ENCODE data around the gene RALGAPB. TPM values are rescaled to one million over a fixed set of nuclear protein-coding genes. Genes with fewer than 3 reads are reported as not detected.
"Not testable (repeated sequence)": the region's sequence is repeated elsewhere in the genome, so short reads cannot be mapped to it uniquely, and the experiment has no call there.

RALGAPB gene
- total RNA-seq, 2 experiments from 2014 or later, result 30.4 to 31.9 TPM

DNA sequence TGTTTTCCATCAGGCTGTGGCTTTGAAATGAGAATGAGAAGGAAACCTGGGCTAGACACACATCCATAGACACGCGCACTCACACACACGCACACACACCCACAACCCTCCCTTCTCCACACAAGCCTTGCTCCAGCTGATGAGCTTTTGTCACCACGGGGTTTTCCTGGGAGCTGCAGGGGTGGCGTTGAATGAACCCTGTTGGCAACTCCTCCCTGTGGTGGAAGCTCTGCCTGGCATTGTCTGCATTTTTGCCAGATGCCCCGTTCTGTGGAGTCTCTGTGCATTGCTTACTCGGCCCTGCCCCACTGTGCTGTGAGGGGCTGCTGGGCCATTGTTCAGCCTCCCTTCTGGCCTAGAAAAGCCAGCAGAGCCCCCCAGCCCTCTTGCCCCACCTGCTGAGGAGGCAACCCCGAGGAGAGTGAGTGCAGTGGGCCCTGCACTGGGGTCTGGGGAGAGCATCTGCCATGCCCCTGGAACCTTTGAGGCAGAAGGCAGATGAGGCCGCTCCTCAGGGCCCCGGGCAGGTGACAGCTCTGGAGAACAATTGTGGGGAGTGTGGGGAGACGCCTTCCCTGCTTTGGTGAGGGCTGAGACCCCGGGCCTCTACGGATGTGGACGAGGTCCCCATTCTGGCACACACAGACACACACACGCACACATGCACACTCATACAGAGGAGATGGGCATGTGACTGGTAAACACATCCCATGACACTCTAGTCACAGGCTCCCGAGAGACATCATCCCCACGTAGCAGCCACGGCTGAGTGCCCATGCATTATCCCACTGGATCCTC lies 118.2 kb downstream of the RALGAPB start:
- H3K4me3 ChIP-seq (ENCODE audit: low read length), result no peak overlapping the region
- Mint-ChIP-seq H3K27me3 (peaks cover 8% of the 10 kb centered on the region), H3K27ac (no peak overlapping the region), H3K9me3 (no peaks in the 10 kb centered on the region), H3K4me1 (ENCODE audit: low read depth) (no peaks in the 10 kb centered on the region), H3K4me3 (no peak overlapping the region), H3K36me3 (ENCODE audit: low read depth) (no peaks in the 10 kb centered on the region)
- ChIA-PET POLR2A (no interaction called here), CTCF (no interaction called here)
- no peaks in the 10 kb centered on the region for H3K27me3 ChIP-seq (ENCODE audit: control insufficient read depth in 1 of 2, insufficient read depth in 2 of 2, low read length in 2 of 2)
- intact Hi-C loops (cut with DNase I, micrococcal nuclease), result no loop called here
- DNase-seq (no peak), ATAC-seq (ENCODE audit: poor library complexity) (no peak)
- no peaks in the 10 kb centered on the region for H3K36me3 ChIP-seq (ENCODE audit: insufficient read depth, low read length)
- H3K4me1 ChIP-seq (ENCODE audit: insufficient read depth, low read length), result no peaks in the 10 kb centered on the region
- TF ChIP-seq, protein P1, sequence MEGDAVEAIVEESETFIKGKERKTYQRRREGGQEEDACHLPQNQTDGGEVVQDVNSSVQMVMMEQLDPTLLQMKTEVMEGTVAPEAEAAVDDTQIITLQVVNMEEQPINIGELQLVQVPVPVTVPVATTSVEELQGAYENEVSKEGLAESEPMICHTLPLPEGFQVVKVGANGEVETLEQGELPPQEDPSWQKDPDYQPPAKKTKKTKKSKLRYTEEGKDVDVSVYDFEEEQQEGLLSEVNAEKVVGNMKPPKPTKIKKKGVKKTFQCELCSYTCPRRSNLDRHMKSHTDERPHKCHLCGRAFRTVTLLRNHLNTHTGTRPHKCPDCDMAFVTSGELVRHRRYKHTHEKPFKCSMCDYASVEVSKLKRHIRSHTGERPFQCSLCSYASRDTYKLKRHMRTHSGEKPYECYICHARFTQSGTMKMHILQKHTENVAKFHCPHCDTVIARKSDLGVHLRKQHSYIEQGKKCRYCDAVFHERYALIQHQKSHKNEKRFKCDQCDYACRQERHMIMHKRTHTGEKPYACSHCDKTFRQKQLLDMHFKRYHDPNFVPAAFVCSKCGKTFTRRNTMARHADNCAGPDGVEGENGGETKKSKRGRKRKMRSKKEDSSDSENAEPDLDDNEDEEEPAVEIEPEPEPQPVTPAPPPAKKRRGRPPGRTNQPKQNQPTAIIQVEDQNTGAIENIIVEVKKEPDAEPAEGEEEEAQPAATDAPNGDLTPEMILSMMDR (IDR thresholded peaks at IDR 0.05), result no peak
- H3K9me3 ChIP-seq (ENCODE audit: control insufficient read depth in 1 of 2, insufficient read depth in 1 of 2, low read length in 2 of 2), result peaks cover 0 to 4% of the 10 kb centered on the region in 2 experiments
- H3K27ac ChIP-seq (ENCODE audit: low read depth in 1 of 2, low read length in 2 of 2), result no peak overlapping the region

DNA sequence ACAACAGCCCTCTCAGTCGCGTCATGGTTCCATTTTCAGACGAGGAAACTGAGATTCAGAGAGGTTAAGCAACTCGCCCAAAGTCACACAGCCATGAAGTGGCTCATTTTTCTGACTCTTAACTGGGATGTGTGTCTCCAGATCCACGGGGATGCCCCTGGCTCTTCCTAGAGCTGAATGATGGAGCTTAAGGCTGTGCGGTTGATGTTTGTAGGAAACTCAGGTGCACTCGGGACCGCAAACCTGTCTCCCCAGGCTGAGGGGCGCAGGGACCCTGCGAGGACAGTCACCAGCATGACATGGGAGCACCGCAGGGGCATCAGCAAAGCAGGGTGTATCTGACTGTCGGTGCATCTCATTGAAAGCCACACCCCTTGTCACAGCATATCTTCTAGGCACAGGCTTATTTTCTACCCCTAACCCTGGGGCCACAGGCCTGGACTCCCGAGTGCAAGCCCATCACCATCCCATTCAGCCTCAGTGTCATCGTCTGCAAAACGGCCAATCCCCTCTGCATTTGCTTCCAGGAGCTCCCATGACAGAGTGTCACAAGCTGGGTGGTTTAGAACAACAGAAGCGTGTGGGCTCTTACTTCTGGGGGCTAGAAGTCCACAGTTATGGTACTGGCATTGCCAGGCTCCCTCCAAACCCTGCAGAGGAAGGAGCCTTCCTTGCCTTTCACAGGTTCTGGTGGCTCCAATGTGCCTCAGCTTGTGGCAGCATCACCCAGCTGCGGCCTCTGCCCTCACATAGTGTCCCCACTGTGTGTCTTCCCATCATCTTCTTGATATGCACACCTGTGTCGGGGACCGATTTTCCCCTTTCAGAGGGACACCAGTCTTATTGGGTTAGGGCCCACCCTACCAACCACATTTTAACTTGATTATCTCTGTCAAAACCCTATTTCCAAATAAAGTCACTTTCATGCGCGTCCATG lies 119.1 kb downstream of the RALGAPB start:
- ATAC-seq (ENCODE audit: poor library complexity) (no peak), DNase-seq (no peak)
- Mint-ChIP-seq H3K36me3 (ENCODE audit: low read depth) (no peaks in the 10 kb centered on the region), H3K9me3 (no peaks in the 10 kb centered on the region), H3K4me3 (no peak overlapping the region), H3K27me3 (peaks cover 7% of the 10 kb centered on the region), H3K27ac (no peak overlapping the region), H3K4me1 (ENCODE audit: low read depth) (no peaks in the 10 kb centered on the region)
- TF ChIP-seq, protein P1 (IDR thresholded peaks at IDR 0.05), result no peak
- no peaks in the 10 kb centered on the region for H3K36me3 ChIP-seq (ENCODE audit: insufficient read depth, low read length)
- ChIA-PET POLR2A (no interaction called here), CTCF (no interaction called here)
- intact Hi-C loops (cut with DNase I, micrococcal nuclease), result no loop called here
- H3K27ac ChIP-seq (ENCODE audit: low read depth in 1 of 2, low read length in 2 of 2), result no peak overlapping the region
- no peak overlapping the region for H3K4me3 ChIP-seq (ENCODE audit: low read length)
- no peaks in the 10 kb centered on the region for H3K9me3 ChIP-seq (ENCODE audit: control insufficient read depth in 1 of 2, insufficient read depth in 1 of 2, low read length in 2 of 2)
- no peaks in the 10 kb centered on the region for H3K27me3 ChIP-seq (ENCODE audit: control insufficient read depth in 1 of 2, insufficient read depth in 2 of 2, low read length in 2 of 2)
- no peaks in the 10 kb centered on the region for H3K4me1 ChIP-seq (ENCODE audit: insufficient read depth, low read length)

DNA sequence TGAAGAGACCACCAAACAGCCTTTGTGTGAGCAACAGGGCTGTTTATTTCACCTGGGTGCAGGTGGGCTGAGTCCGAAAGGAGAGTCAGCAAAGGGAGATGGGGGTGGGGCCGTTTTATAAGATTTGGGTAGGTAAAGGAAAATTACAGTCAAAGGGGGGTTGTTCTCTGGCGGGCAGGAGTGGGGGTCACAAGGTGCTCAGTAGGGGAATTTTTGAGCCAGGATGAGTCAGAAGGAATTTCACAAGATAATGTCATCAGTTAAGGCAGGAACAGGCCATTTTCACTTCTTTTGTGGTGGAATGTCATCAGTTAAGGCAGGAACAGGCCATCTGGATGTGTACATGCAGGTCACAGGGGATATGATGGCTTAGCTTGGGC lies 119.8 kb downstream of the RALGAPB start:
- H3K4me3 ChIP-seq (ENCODE audit: low read length); H3K36me3 ChIP-seq (ENCODE audit: insufficient read depth, low read length); H3K4me1 ChIP-seq (ENCODE audit: insufficient read depth, low read length); H3K27ac Mint-ChIP-seq; H3K4me1 Mint-ChIP-seq (ENCODE audit: low read depth); DNase-seq; H3K4me3 Mint-ChIP-seq; POLR2A ChIA-PET; H3K27me3 Mint-ChIP-seq; ATAC-seq (ENCODE audit: poor library complexity); H3K36me3 Mint-ChIP-seq (ENCODE audit: low read depth); H3K9me3 ChIP-seq (ENCODE audit: control insufficient read depth in 1 of 2, insufficient read depth in 1 of 2, low read length in 2 of 2); CTCF ChIA-PET; intact Hi-C loops (cut with DNase I, micrococcal nuclease); H3K9me3 Mint-ChIP-seq; H3K27me3 ChIP-seq (ENCODE audit: control insufficient read depth in 1 of 2, insufficient read depth in 2 of 2, low read length in 2 of 2); H3K27ac ChIP-seq (ENCODE audit: low read depth in 1 of 2, low read length in 2 of 2): not testable (repeated sequence)

DNA sequence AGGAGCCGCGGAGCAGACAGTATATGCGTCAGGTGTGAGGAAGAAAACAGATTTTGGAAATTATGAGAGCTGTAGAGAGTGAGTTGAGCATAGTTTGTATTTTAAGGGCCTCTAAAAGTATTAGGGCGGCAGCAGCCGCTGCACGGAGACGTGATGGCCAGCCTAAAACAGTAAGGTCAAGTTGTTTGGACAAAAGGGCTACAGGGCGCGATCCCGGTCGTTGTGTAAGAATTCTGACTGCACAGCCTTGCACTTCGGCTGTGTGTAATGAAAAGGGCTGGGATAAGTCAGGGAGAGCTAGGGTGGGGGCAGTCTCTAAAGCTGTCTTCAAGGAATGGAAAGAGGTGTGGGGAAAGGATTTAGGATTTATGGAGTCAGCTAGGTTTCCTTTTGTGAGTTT lies 121.6 kb downstream of the RALGAPB start:
- H3K36me3 ChIP-seq (ENCODE audit: insufficient read depth, low read length); H3K4me1 Mint-ChIP-seq (ENCODE audit: low read depth); CTCF ChIA-PET; H3K9me3 Mint-ChIP-seq; H3K4me3 ChIP-seq (ENCODE audit: low read length); H3K4me3 Mint-ChIP-seq; H3K27me3 ChIP-seq (ENCODE audit: control insufficient read depth in 1 of 2, insufficient read depth in 2 of 2, low read length in 2 of 2); ATAC-seq (ENCODE audit: poor library complexity); H3K27me3 Mint-ChIP-seq; H3K4me1 ChIP-seq (ENCODE audit: insufficient read depth, low read length); H3K27ac Mint-ChIP-seq; intact Hi-C loops (cut with DNase I, micrococcal nuclease); DNase-seq; H3K27ac ChIP-seq (ENCODE audit: low read depth in 1 of 2, low read length in 2 of 2); POLR2A ChIA-PET; H3K9me3 ChIP-seq (ENCODE audit: control insufficient read depth in 1 of 2, insufficient read depth in 1 of 2, low read length in 2 of 2); H3K36me3 Mint-ChIP-seq (ENCODE audit: low read depth): not testable (repeated sequence)

DNA sequence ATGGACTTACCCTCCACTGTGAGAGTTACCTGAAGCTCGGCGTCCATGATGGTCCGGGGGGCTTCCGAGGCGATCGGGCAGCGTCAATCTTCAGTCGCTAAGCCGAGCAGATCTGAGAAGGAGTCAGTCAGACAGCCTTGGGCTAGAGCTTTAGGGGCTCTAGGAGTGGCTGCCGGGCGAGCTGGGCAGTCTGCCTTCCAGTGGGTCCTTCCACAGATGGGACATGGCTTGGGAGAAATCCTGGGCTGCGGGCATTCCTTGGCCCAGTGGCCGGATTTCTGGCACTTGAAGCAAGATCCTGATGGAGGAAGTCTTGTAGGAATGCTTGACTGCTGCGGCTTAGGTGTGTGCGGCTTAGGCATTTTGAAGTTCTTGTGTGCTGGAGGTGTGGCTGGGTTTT lies 123.2 kb downstream of the RALGAPB start:
- POLR2A ChIA-PET; CTCF ChIA-PET; H3K36me3 Mint-ChIP-seq (ENCODE audit: low read depth): not testable (repeated sequence)

More for the DNA sequence above, 123.2 kb downstream of the RALGAPB start:
- H3K4me3 ChIP-seq (ENCODE audit: low read length); H3K27ac ChIP-seq (ENCODE audit: low read depth in 1 of 2, low read length in 2 of 2); H3K9me3 Mint-ChIP-seq; H3K4me3 Mint-ChIP-seq; H3K27me3 ChIP-seq (ENCODE audit: control insufficient read depth in 1 of 2, insufficient read depth in 2 of 2, low read length in 2 of 2); intact Hi-C loops (cut with DNase I, micrococcal nuclease); H3K36me3 ChIP-seq (ENCODE audit: insufficient read depth, low read length); DNase-seq; H3K9me3 ChIP-seq (ENCODE audit: control insufficient read depth in 1 of 2, insufficient read depth in 1 of 2, low read length in 2 of 2); H3K27ac Mint-ChIP-seq; H3K4me1 Mint-ChIP-seq (ENCODE audit: low read depth); ATAC-seq (ENCODE audit: poor library complexity); H3K4me1 ChIP-seq (ENCODE audit: insufficient read depth, low read length): not testable (repeated sequence)
- peaks cover 18% of the 10 kb centered on the region for H3K27me3 Mint-ChIP-seq

Measured in CD4-positive, alpha-beta T cell (primary cell).